NB4 (cell line): Measurements from ENCODE around the gene CAPN12.

Experiments used
- MYC ChIP-seq: IDR thresholded peaks from 2 replicates; pipeline ENCODE4 v1.6.1; 2011; ENCODE audit warnings: low read depth, low read length
- POLR2A ChIP-seq: IDR thresholded peaks from 2 replicates; pipeline ENCODE4 v1.6.1; 2011; ENCODE audit warnings: mild to moderate bottlenecking; ENCODE audit not compliant: insufficient read length; ENCODE audit errors: extremely low read depth
- TF ChIP-seq, protein P1 (sequence below): IDR thresholded peaks from one replicate; pipeline ENCODE4 v1.5.1; 2012; ENCODE audit warnings: low read depth, low read length

- TF ChIP-seq, protein P1, sequence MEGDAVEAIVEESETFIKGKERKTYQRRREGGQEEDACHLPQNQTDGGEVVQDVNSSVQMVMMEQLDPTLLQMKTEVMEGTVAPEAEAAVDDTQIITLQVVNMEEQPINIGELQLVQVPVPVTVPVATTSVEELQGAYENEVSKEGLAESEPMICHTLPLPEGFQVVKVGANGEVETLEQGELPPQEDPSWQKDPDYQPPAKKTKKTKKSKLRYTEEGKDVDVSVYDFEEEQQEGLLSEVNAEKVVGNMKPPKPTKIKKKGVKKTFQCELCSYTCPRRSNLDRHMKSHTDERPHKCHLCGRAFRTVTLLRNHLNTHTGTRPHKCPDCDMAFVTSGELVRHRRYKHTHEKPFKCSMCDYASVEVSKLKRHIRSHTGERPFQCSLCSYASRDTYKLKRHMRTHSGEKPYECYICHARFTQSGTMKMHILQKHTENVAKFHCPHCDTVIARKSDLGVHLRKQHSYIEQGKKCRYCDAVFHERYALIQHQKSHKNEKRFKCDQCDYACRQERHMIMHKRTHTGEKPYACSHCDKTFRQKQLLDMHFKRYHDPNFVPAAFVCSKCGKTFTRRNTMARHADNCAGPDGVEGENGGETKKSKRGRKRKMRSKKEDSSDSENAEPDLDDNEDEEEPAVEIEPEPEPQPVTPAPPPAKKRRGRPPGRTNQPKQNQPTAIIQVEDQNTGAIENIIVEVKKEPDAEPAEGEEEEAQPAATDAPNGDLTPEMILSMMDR, result no peak
- TF ChIP-seq MYC (no peak), POLR2A (no peak)
Measured at GRCh38 chr19:38686530-38686888, 57.8 kb downstream of the CAPN12 start.
